Dendritic cell treated with granulocyte-macrophage colony-stimulating factor and Interleukin-4, amounts not matched to agents 40 ng/mL and 50 ng/mL, for 4 days (primary cell): ENCODE measurements around the gene DOCK1.

Experiments used
- H3K27ac Mint-ChIP-seq: one replicate; pipeline ENCODE4 v1.8.0; 2022; ENCODE audit warnings: mild to moderate bottlenecking, mixed read lengths
- H3K27me3 Mint-ChIP-seq: one replicate; pipeline ENCODE4 v1.8.0; 2022; ENCODE audit warnings: mild to moderate bottlenecking, mixed read lengths
- H3K36me3 Mint-ChIP-seq: one replicate; pipeline ENCODE4 v1.8.0; 2022; ENCODE audit warnings: low read depth, mixed read lengths
- H3K4me1 Mint-ChIP-seq: one replicate; pipeline ENCODE4 v1.8.0; 2022; ENCODE audit warnings: low read depth, mixed read lengths
- H3K4me3 Mint-ChIP-seq: one replicate; pipeline ENCODE4 v1.8.0; 2022; ENCODE audit warnings: mild to moderate bottlenecking, moderate library complexity, mixed read lengths
- H3K9me3 Mint-ChIP-seq: one replicate; pipeline ENCODE4 v1.8.0; 2022; ENCODE audit warnings: mixed read lengths
- intact Hi-C: fragments of 100-400 bp; cut with micrococcal nuclease; formaldehyde crosslinking; loops from one replicate; pipeline ENCODE4 v1.15.0; 2022

DOCK1 gene

GRCh38 chr10:127259347-127259746 lies 354.1 kb downstream of the DOCK1 start:
- Mint-ChIP-seq H3K4me1 (peaks cover 15% of the 10 kb centered on the region), H3K4me3 (no peak overlapping the region), H3K27ac (no peak overlapping the region), H3K9me3 (peaks cover 17% of the 10 kb centered on the region), H3K36me3 (peaks cover 9% of the 10 kb centered on the region), H3K27me3 (no peaks in the 10 kb centered on the region)
- intact Hi-C loops, result no loop called here

GRCh38 chr10:127262606-127263005 lies 357.4 kb downstream of the DOCK1 start:
- Mint-ChIP-seq H3K9me3 (peaks cover 17% of the 10 kb centered on the region), H3K36me3 (peaks cover 9% of the 10 kb centered on the region), H3K4me3 (no peak overlapping the region), H3K4me1 (peaks cover 10% of the 10 kb centered on the region), H3K27me3 (no peaks in the 10 kb centered on the region), H3K27ac (no peak overlapping the region)
- intact Hi-C loops, result no loop called here

- intact Hi-C loops, result no loop called here
- Mint-ChIP-seq H3K9me3 (peaks cover 15% of the 10 kb centered on the region), H3K4me1 (no peaks in the 10 kb centered on the region), H3K27ac (no peak overlapping the region), H3K4me3 (no peak overlapping the region), H3K36me3 (no peaks in the 10 kb centered on the region), H3K27me3 (no peaks in the 10 kb centered on the region)
These were observed 360.1 kb downstream of the DOCK1 start for GRCh38 chr10:127265288-127265687.

- no peaks in the 10 kb centered on the region for H3K4me1 Mint-ChIP-seq
- H3K36me3 Mint-ChIP-seq, result no peaks in the 10 kb centered on the region
- no peak overlapping the region for H3K27ac Mint-ChIP-seq
- intact Hi-C loops, result no loop called here
- no peak overlapping the region for H3K4me3 Mint-ChIP-seq
- no peaks in the 10 kb centered on the region for H3K27me3 Mint-ChIP-seq
- H3K9me3 Mint-ChIP-seq, result peaks cover 6% of the 10 kb centered on the region
These were observed 361.2 kb downstream of the DOCK1 start for GRCh38 chr10:127266431-127266830.

- H3K27me3 Mint-ChIP-seq, result no peaks in the 10 kb centered on the region
- H3K4me1 Mint-ChIP-seq, result no peaks in the 10 kb centered on the region
- H3K36me3 Mint-ChIP-seq, result no peaks in the 10 kb centered on the region
- no peak overlapping the region for H3K27ac Mint-ChIP-seq
- intact Hi-C loops, result no loop called here
- no peaks in the 10 kb centered on the region for H3K9me3 Mint-ChIP-seq
- H3K4me3 Mint-ChIP-seq, result no peak overlapping the region
These were observed 362.2 kb downstream of the DOCK1 start for GRCh38 chr10:127267442-127267841.

- H3K27me3 Mint-ChIP-seq, result no peaks in the 10 kb centered on the region
- H3K27ac Mint-ChIP-seq, result no peak overlapping the region
- H3K36me3 Mint-ChIP-seq, result no peaks in the 10 kb centered on the region
- no peak overlapping the region for H3K4me3 Mint-ChIP-seq
- H3K9me3 Mint-ChIP-seq, result peaks cover 8% of the 10 kb centered on the region
- H3K4me1 Mint-ChIP-seq, result no peaks in the 10 kb centered on the region
- intact Hi-C loops, result no loop called here
These were observed 366.8 kb downstream of the DOCK1 start for GRCh38 chr10:127272076-127272475.

- Mint-ChIP-seq H3K36me3 (no peaks in the 10 kb centered on the region), H3K4me1 (no peaks in the 10 kb centered on the region), H3K4me3 (no peak overlapping the region), H3K27me3 (no peaks in the 10 kb centered on the region), H3K9me3 (peaks cover 8% of the 10 kb centered on the region), H3K27ac (no peak overlapping the region)
- intact Hi-C loops, result no loop called here
These were observed 370.0 kb downstream of the DOCK1 start for GRCh38 chr10:127275272-127275671.

- H3K9me3 Mint-ChIP-seq, result peaks cover 8% of the 10 kb centered on the region
- H3K27ac Mint-ChIP-seq, result no peak overlapping the region
- H3K4me1 Mint-ChIP-seq, result no peaks in the 10 kb centered on the region
- H3K4me3 Mint-ChIP-seq, result no peak overlapping the region
- H3K36me3 Mint-ChIP-seq, result no peaks in the 10 kb centered on the region
- intact Hi-C loops, result no loop called here
- no peaks in the 10 kb centered on the region for H3K27me3 Mint-ChIP-seq
These were observed 370.7 kb downstream of the DOCK1 start for GRCh38 chr10:127275793-127276450.

- Mint-ChIP-seq H3K36me3 (no peaks in the 10 kb centered on the region), H3K4me1 (no peaks in the 10 kb centered on the region), H3K9me3 (peaks cover 8% of the 10 kb centered on the region), H3K27ac (no peak overlapping the region), H3K27me3 (no peaks in the 10 kb centered on the region), H3K4me3 (no peak overlapping the region)
- intact Hi-C loops, result no loop called here
These were observed 371.7 kb downstream of the DOCK1 start for GRCh38 chr10:127276794-127277462.

GRCh38 chr10:127278001-127278400 lies 372.8 kb downstream of the DOCK1 start:
- no peaks in the 10 kb centered on the region for H3K36me3 Mint-ChIP-seq
- H3K27me3 Mint-ChIP-seq, result no peaks in the 10 kb centered on the region
- no peak overlapping the region for H3K27ac Mint-ChIP-seq
- no peak overlapping the region for H3K4me3 Mint-ChIP-seq
- H3K9me3 Mint-ChIP-seq, result peaks cover 8% of the 10 kb centered on the region
- H3K4me1 Mint-ChIP-seq, result no peaks in the 10 kb centered on the region
- intact Hi-C loops, result no loop called here

GRCh38 chr10:127279334-127279774 lies 374.1 kb downstream of the DOCK1 start:
- Mint-ChIP-seq H3K9me3 (peaks cover 3% of the 10 kb centered on the region), H3K36me3 (no peaks in the 10 kb centered on the region), H3K4me3 (no peak overlapping the region), H3K4me1 (no peaks in the 10 kb centered on the region), H3K27ac (no peak overlapping the region), H3K27me3 (no peaks in the 10 kb centered on the region)
- intact Hi-C loops, result no loop called here

GRCh38 chr10:127280446-127280845 lies 375.2 kb downstream of the DOCK1 start:
- Mint-ChIP-seq H3K4me3 (no peak overlapping the region), H3K27ac (no peak overlapping the region), H3K9me3 (no peaks in the 10 kb centered on the region), H3K4me1 (no peaks in the 10 kb centered on the region), H3K27me3 (no peaks in the 10 kb centered on the region), H3K36me3 (no peaks in the 10 kb centered on the region)
- intact Hi-C loops, result no loop called here

- Mint-ChIP-seq H3K27me3 (no peaks in the 10 kb centered on the region), H3K9me3 (peaks cover 10% of the 10 kb centered on the region), H3K27ac (no peak overlapping the region), H3K4me1 (no peaks in the 10 kb centered on the region), H3K4me3 (no peak overlapping the region), H3K36me3 (no peaks in the 10 kb centered on the region)
- intact Hi-C loops, result no loop called here
These were observed 377.8 kb downstream of the DOCK1 start for GRCh38 chr10:127283017-127283416.

GRCh38 chr10:127283576-127283975 lies 378.3 kb downstream of the DOCK1 start:
- Mint-ChIP-seq H3K4me3 (no peak overlapping the region), H3K36me3 (no peaks in the 10 kb centered on the region), H3K27ac (no peak overlapping the region), H3K9me3 (peaks cover 15% of the 10 kb centered on the region), H3K4me1 (no peaks in the 10 kb centered on the region), H3K27me3 (no peaks in the 10 kb centered on the region)
- intact Hi-C loops, result no loop called here

GRCh38 chr10:127290850-127291249 lies 385.6 kb downstream of the DOCK1 start:
- H3K27ac Mint-ChIP-seq, result no peak overlapping the region
- H3K27me3 Mint-ChIP-seq, result no peaks in the 10 kb centered on the region
- peaks cover 15% of the 10 kb centered on the region for H3K9me3 Mint-ChIP-seq
- intact Hi-C loops, result no loop called here
- no peak overlapping the region for H3K4me3 Mint-ChIP-seq
- H3K4me1 Mint-ChIP-seq, result peaks cover 13% of the 10 kb centered on the region
- H3K36me3 Mint-ChIP-seq, result no peaks in the 10 kb centered on the region
